Hepatocyte (in vitro differentiated cells): ENCODE data around the gene CCDC69.

ENCODE experiments used
- EZH2 ChIP-seq: fragments of 200-600 bp; sonication (generic); IDR thresholded peaks from 2 replicates; pipeline ENCODE4 v1.6.1; 2016; ENCODE audit warnings: antibody characterized with exemption, mild to moderate bottlenecking, borderline replicate concordance
- EZH2phosphoT487 ChIP-seq: fragments of 200-600 bp; sonication (generic); IDR thresholded peaks from one replicate; pipeline ENCODE4 v1.6.1; 2018; ENCODE audit warnings: antibody characterized with exemption, mild to moderate bottlenecking, low read depth, moderate library complexity; ENCODE audit not compliant: unreplicated experiment, severe bottlenecking
- TF ChIP-seq, protein P1 (sequence below): fragments of 200-600 bp; sonication (generic); IDR thresholded peaks from 2 replicates; pipeline ENCODE4 v1.5.1; 2016; ENCODE audit warnings: antibody characterized with exemption, mild to moderate bottlenecking; ENCODE audit not compliant: poor library complexity

DNA sequence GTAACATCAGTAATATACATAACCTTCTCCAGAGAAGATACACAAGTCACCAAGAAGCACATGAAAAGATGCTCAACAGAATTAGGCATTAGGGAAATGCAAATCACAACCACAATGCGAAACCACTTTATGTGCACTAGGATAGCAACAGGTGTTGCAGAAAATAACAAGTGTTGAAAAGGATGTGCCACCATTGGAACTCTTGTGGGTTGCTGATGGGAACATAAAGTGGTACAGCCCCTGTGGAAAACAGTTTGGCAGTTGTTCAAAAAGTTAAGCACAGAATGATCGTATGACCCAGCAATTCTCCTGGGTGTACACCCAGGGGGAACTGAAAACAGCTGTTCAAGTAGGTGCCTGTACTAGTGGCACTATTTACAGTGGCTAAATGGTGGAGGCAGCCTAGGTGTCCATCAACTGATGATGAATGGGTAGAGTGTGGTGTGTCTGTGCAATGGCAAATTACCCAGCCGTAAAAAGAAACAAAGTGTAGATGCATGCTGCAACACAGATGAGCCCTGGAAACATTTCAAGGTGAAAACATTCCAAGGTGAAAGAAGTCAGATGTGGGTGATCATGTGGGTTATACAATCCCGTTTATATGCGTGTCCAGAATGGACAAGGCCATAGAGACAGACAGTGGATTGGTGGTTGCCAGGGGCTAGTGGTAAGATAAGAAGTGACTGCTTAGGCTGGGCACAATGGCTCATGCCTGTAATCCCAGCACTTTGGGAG lies 27.2 kb downstream of the CCDC69 start:
- TF ChIP-seq, protein P1, sequence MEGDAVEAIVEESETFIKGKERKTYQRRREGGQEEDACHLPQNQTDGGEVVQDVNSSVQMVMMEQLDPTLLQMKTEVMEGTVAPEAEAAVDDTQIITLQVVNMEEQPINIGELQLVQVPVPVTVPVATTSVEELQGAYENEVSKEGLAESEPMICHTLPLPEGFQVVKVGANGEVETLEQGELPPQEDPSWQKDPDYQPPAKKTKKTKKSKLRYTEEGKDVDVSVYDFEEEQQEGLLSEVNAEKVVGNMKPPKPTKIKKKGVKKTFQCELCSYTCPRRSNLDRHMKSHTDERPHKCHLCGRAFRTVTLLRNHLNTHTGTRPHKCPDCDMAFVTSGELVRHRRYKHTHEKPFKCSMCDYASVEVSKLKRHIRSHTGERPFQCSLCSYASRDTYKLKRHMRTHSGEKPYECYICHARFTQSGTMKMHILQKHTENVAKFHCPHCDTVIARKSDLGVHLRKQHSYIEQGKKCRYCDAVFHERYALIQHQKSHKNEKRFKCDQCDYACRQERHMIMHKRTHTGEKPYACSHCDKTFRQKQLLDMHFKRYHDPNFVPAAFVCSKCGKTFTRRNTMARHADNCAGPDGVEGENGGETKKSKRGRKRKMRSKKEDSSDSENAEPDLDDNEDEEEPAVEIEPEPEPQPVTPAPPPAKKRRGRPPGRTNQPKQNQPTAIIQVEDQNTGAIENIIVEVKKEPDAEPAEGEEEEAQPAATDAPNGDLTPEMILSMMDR: no peak
- TF ChIP-seq EZH2: no peak
- TF ChIP-seq EZH2phosphoT487: no peak
